Adrenal gland (tissue), 5 donors: Measurements from ENCODE around the gene SPACA1.

Source experiments
- CTCF ChIP-seq, 6 experiments: fragments of 450-650 bp in 4 of 6; fragments of 200-600 bp in 2 of 6; sonication (generic) in 1 of 6; IDR thresholded peaks; 1 replicate in 5 of 6; 2 replicates in 1 of 6; pipeline versions ENCODE4 v1.5.1 to v1.8.0; 2016 to 2021; ENCODE audit warnings: antibody characterized with exemption in 6 of 6, mild to moderate bottlenecking in 2 of 6, moderate library complexity in 1 of 6
- POLR2A ChIP-seq, 2 donors: fragments of 450-650 bp; IDR thresholded peaks; one replicate each; pipeline ENCODE4 v1.6.1; 2017; ENCODE audit warnings: antibody characterized with exemption in 2 of 2, mild to moderate bottlenecking in 2 of 2, moderate library complexity in 1 of 2
- donor health status: DM: no; HTN: no; CAD: no.

DNA sequence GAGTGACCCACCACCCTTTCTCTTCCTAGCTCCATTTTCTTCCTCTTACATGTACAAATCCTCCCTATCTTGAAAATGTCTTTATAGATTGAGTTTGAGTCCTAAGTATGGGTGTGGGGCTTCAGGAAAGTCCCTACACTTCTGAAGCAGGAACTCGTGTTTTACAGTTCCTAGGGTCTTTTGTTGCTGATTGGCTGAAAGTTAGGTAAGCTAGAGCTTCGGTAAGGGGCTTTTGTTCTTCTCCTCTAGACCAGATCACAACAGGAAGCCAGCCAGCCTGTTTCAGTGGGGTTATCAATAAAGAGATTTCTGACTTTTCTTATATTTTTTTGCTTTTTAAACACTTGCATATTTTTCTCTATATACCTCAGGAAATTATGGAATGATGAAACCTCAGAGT is 67.2 kb downstream of the SPACA1 start:
- TF ChIP-seq CTCF (IDR thresholded peaks at IDR 0.05) = no peak
- no peak for TF ChIP-seq POLR2A (IDR thresholded peaks at IDR 0.05)
